ENCODE data around the gene TMED6. TPM values are rescaled to one million over a fixed set of nuclear protein-coding genes. Genes with fewer than 3 reads are reported as not detected.
"Not testable (repeated sequence)": the region's sequence is repeated elsewhere in the genome, so short reads cannot be mapped to it uniquely, and the experiment has no call there.

The TMED6 gene
- total RNA-seq, 1 donor from 2014 or later: 1.6 TPM

GRCh38 chr16:69313469-69313868, 38.1 kb downstream of the TMED6 start:
- intact Hi-C loops (cut with micrococcal nuclease): no loop called here
- Mint-ChIP-seq H3K27ac (peak overlapping the region; percentile 32), H3K4me3 (peak overlapping the region; percentile 54), H3K36me3 (ENCODE audit: low read depth) (peaks cover 41% of the 10 kb centered on the region), H3K4me1 (peaks cover 20% of the 10 kb centered on the region), H3K9me3 (no peaks in the 10 kb centered on the region), H3K27me3 (no peaks in the 10 kb centered on the region)
- no peak for DNase-seq

- H3K27me3 Mint-ChIP-seq: no peaks in the 10 kb centered on the region
- peaks cover 20% of the 10 kb centered on the region for H3K4me1 Mint-ChIP-seq
- peak; percentile 86 for DNase-seq
- H3K27ac Mint-ChIP-seq: peak overlapping the region; percentile 96
- no peaks in the 10 kb centered on the region for H3K9me3 Mint-ChIP-seq
- H3K4me3 Mint-ChIP-seq: peak overlapping the region; percentile 98
- peaks cover 37% of the 10 kb centered on the region for H3K36me3 Mint-ChIP-seq (ENCODE audit: low read depth)
- intact Hi-C loops (cut with micrococcal nuclease): loop anchor here (1.0 kb wide), 5 partner anchors 19 to 179 kb away; partner anchors contain the start of genes CHTF8, COG8, NIP7 and PDF
Observed at GRCh38 chr16:69311533-69312387, 39.8 kb downstream of the TMED6 start.

GRCh38 chr16:69310653-69311532, 40.7 kb downstream of the TMED6 start, which contains the start of gene VPS4A:
TSS of gene VPS4A (plus strand) at chr16:69311350. CDS start at chr16:69311512, 162 bp downstream.
- Mint-ChIP-seq H3K27ac (peak within 1 kb of the TSS; percentile 96), H3K9me3 (no peaks in the 10 kb centered on the region), H3K27me3 (no peaks in the 10 kb centered on the region), H3K4me1 (peaks cover 20% of the 10 kb centered on the region), H3K36me3 (ENCODE audit: low read depth) (peaks cover 29% of the 10 kb centered on the region), H3K4me3 (peak within 1 kb of the TSS; percentile 98)
- intact Hi-C loops (cut with micrococcal nuclease): loop anchor here (1.0 kb wide), 5 partner anchors 19 to 179 kb away; partner anchors contain the start of genes CHTF8, COG8, NIP7 and PDF
- peak; percentile 100 for DNase-seq

- intact Hi-C loops (cut with micrococcal nuclease): no loop called here
- Mint-ChIP-seq H3K27me3 (no peaks in the 10 kb centered on the region), H3K27ac (no peak overlapping the region), H3K4me3 (no peak overlapping the region), H3K4me1 (peaks cover 20% of the 10 kb centered on the region), H3K36me3 (ENCODE audit: low read depth) (peaks cover 21% of the 10 kb centered on the region), H3K9me3 (no peaks in the 10 kb centered on the region)
- no peak for DNase-seq
Observed at GRCh38 chr16:69309316-69309715, 42.3 kb downstream of the TMED6 start.

- Mint-ChIP-seq H3K36me3 (ENCODE audit: low read depth) (peaks cover 15% of the 10 kb centered on the region), H3K4me1 (peaks cover 12% of the 10 kb centered on the region), H3K27ac (no peak overlapping the region), H3K4me3 (no peak overlapping the region), H3K9me3 (no peaks in the 10 kb centered on the region), H3K27me3 (no peaks in the 10 kb centered on the region)
- intact Hi-C loops (cut with micrococcal nuclease): no loop called here
- no peak for DNase-seq
Observed at GRCh38 chr16:69307856-69308255, 43.7 kb downstream of the TMED6 start.

GRCh38 chr16:69307091-69307490, 44.5 kb downstream of the TMED6 start:
- peaks cover 10% of the 10 kb centered on the region for H3K4me1 Mint-ChIP-seq

GRCh38 chr16:69306031-69306430, 45.6 kb downstream of the TMED6 start:
- Mint-ChIP-seq H3K36me3 (ENCODE audit: low read depth) (peaks cover 13% of the 10 kb centered on the region), H3K4me3 (no peak overlapping the region), H3K9me3 (no peaks in the 10 kb centered on the region), H3K27ac (no peak overlapping the region), H3K4me1 (peaks cover 8% of the 10 kb centered on the region), H3K27me3 (no peaks in the 10 kb centered on the region)
- DNase-seq: no peak
- intact Hi-C loops (cut with micrococcal nuclease): no loop called here

More at GRCh38 chr16:69307091-69307490, 44.5 kb downstream of the TMED6 start:
- Mint-ChIP-seq H3K9me3 (no peaks in the 10 kb centered on the region), H3K27me3 (no peaks in the 10 kb centered on the region), H3K27ac (no peak overlapping the region), H3K36me3 (ENCODE audit: low read depth) (peaks cover 12% of the 10 kb centered on the region), H3K4me3 (no peak overlapping the region)
- intact Hi-C loops (cut with micrococcal nuclease): no loop called here
- DNase-seq: no peak

GRCh38 chr16:69302301-69302700, 49.3 kb downstream of the TMED6 start:
- Mint-ChIP-seq H3K4me1 (peaks cover 2% of the 10 kb centered on the region), H3K36me3 (ENCODE audit: low read depth) (peaks cover 20% of the 10 kb centered on the region), H3K27ac (no peak overlapping the region), H3K9me3 (no peaks in the 10 kb centered on the region), H3K4me3 (no peak overlapping the region), H3K27me3 (no peaks in the 10 kb centered on the region)
- intact Hi-C loops (cut with micrococcal nuclease): no loop called here
- DNase-seq: no peak

GRCh38 chr16:69301861-69302260, 49.7 kb downstream of the TMED6 start:
- no peak overlapping the region for H3K4me3 Mint-ChIP-seq
- H3K4me1 Mint-ChIP-seq: peaks cover 2% of the 10 kb centered on the region
- intact Hi-C loops (cut with micrococcal nuclease): no loop called here
- peaks cover 20% of the 10 kb centered on the region for H3K36me3 Mint-ChIP-seq (ENCODE audit: low read depth)
- H3K9me3 Mint-ChIP-seq: no peaks in the 10 kb centered on the region
- H3K27me3 Mint-ChIP-seq: no peaks in the 10 kb centered on the region
- no peak overlapping the region for H3K27ac Mint-ChIP-seq
- no peak for DNase-seq

GRCh38 chr16:69301187-69301586, 50.4 kb downstream of the TMED6 start:
- Mint-ChIP-seq H3K36me3 (ENCODE audit: low read depth) (peaks cover 22% of the 10 kb centered on the region), H3K9me3 (no peaks in the 10 kb centered on the region), H3K4me3 (no peak overlapping the region), H3K27ac (no peak overlapping the region), H3K4me1 (peaks cover 2% of the 10 kb centered on the region), H3K27me3 (no peaks in the 10 kb centered on the region)
- intact Hi-C loops (cut with micrococcal nuclease): no loop called here
- no peak for DNase-seq

- Mint-ChIP-seq H3K4me3 (no peak overlapping the region), H3K4me1 (peaks cover 2% of the 10 kb centered on the region), H3K36me3 (ENCODE audit: low read depth) (peaks cover 19% of the 10 kb centered on the region), H3K27me3 (no peaks in the 10 kb centered on the region), H3K27ac (no peak overlapping the region), H3K9me3 (no peaks in the 10 kb centered on the region)
- no peak for DNase-seq
- intact Hi-C loops (cut with micrococcal nuclease): no loop called here
Observed at GRCh38 chr16:69298261-69298660, 53.3 kb downstream of the TMED6 start.

GRCh38 chr16:69296771-69297170, 54.8 kb downstream of the TMED6 start:
- H3K4me1 Mint-ChIP-seq: not testable (repeated sequence)

GRCh38 chr16:69294051-69294450, 57.5 kb downstream of the TMED6 start:
- Mint-ChIP-seq H3K27ac (no peak overlapping the region), H3K27me3 (no peaks in the 10 kb centered on the region)
- intact Hi-C loops (cut with micrococcal nuclease): no loop called here

More at GRCh38 chr16:69296771-69297170, 54.8 kb downstream of the TMED6 start:
- intact Hi-C loops (cut with micrococcal nuclease); H3K27ac Mint-ChIP-seq; H3K4me3 Mint-ChIP-seq; H3K9me3 Mint-ChIP-seq; DNase-seq; H3K27me3 Mint-ChIP-seq: not testable (repeated sequence)
- H3K36me3 Mint-ChIP-seq (ENCODE audit: low read depth): peaks cover 19% of the 10 kb centered on the region

GRCh38 chr16:69293401-69293800, 58.2 kb downstream of the TMED6 start:
- no peak overlapping the region for H3K4me3 Mint-ChIP-seq
- H3K27ac Mint-ChIP-seq: no peak overlapping the region
- peaks cover 4% of the 10 kb centered on the region for H3K36me3 Mint-ChIP-seq (ENCODE audit: low read depth)
- DNase-seq: no peak
- no peaks in the 10 kb centered on the region for H3K27me3 Mint-ChIP-seq
- no peaks in the 10 kb centered on the region for H3K9me3 Mint-ChIP-seq
- H3K4me1 Mint-ChIP-seq: no peaks in the 10 kb centered on the region
- intact Hi-C loops (cut with micrococcal nuclease): no loop called here

More at GRCh38 chr16:69294051-69294450, 57.5 kb downstream of the TMED6 start:
- no peak for DNase-seq
- Mint-ChIP-seq H3K9me3 (no peaks in the 10 kb centered on the region), H3K36me3 (ENCODE audit: low read depth) (peaks cover 8% of the 10 kb centered on the region), H3K4me1 (no peaks in the 10 kb centered on the region), H3K4me3 (no peak overlapping the region)
